HepG2 (cell line): Measurements from ENCODE around the gene MARVELD3. TPM values are rescaled to one million over a fixed set of nuclear protein-coding genes. Genes with fewer than 3 reads are reported as not detected.

Experiments
- ADNP ChIP-seq: sonication (generic); formaldehyde crosslinking; IDR thresholded peaks from 2 replicates; pipeline ENCODE4 v1.4.0; 2020; ENCODE audit warnings: missing genetic modification reagents
- GATAD1 ChIP-seq: IDR thresholded peaks from 2 replicates; pipeline ENCODE4 v1.6.1; 2016; ENCODE audit warnings: missing genetic modification reagents, missing compliant biosample characterization
- HOXA3 ChIP-seq: sonication (generic); formaldehyde crosslinking; IDR thresholded peaks from 2 replicates; pipeline ENCODE4 v1.5.0; 2020; ENCODE audit warnings: missing genetic modification reagents
- KLF15 ChIP-seq: sonication (generic); formaldehyde crosslinking; IDR thresholded peaks from 2 replicates; pipeline ENCODE4 v1.8.1; 2023; ENCODE audit warnings: borderline replicate concordance, mild to moderate bottlenecking, inconsistent platforms, missing genetic modification reagents, mixed read lengths
- KLF9 ChIP-seq: IDR thresholded peaks from 2 replicates; pipeline ENCODE4 v1.6.1; 2016; ENCODE audit warnings: low read depth
- NR2C2 ChIP-seq: sonication (generic); formaldehyde crosslinking; IDR thresholded peaks from 2 replicates; pipeline ENCODE4 v1.4.0; 2020; ENCODE audit warnings: missing genetic modification reagents, mild to moderate bottlenecking, moderate library complexity, borderline replicate concordance
- SP5 ChIP-seq: IDR thresholded peaks from 2 replicates; pipeline ENCODE4 v1.6.1; 2016; ENCODE audit warnings: low read depth, borderline replicate concordance
- SPEN ChIP-seq: sonication (generic); formaldehyde crosslinking; IDR thresholded peaks from 2 replicates; pipeline ENCODE4 v1.5.1; 2020; ENCODE audit warnings: low read depth, mild to moderate bottlenecking, missing genetic modification reagents
- SRF ChIP-seq: IDR thresholded peaks from 2 replicates; pipeline ENCODE4 v1.6.1; 2011; ENCODE audit warnings: mild to moderate bottlenecking, low read depth, low read length, moderate library complexity
- SSRP1 ChIP-seq: IDR thresholded peaks from 2 replicates; pipeline ENCODE4 v1.6.1; 2016; ENCODE audit warnings: control low read depth
- WIZ ChIP-seq: sonication (generic); formaldehyde crosslinking; IDR thresholded peaks from 2 replicates; pipeline ENCODE4 v1.5.1; 2020; ENCODE audit warnings: mild to moderate bottlenecking, missing genetic modification reagents
- YY1 ChIP-seq: IDR thresholded peaks from 2 replicates; pipeline ENCODE4 v1.6.1; 2011; ENCODE audit warnings: low read length, low read depth, moderate library complexity, mild to moderate bottlenecking; ENCODE audit not compliant: insufficient read depth, insufficient replicate concordance
- ZNF337 ChIP-seq: sonication (generic); formaldehyde crosslinking; IDR thresholded peaks from 2 replicates; pipeline ENCODE4 v1.5.1; 2020; ENCODE audit warnings: missing genetic modification reagents, low read depth, mild to moderate bottlenecking, borderline replicate concordance
- polyA plus RNA-seq, 8 experiments: library from polyadenylated mRNA; depleted of rRNA in 3 of 8; stranded (reverse) in 7 of 8; unstranded in 1 of 8; fragments of >200 nt; fragmentation: Illumina TruSeq in 4 of 8; extraction: Trizol in 4 of 8; gene quantifications; 2 replicates each; pipeline versions ENCODE4 v1.2.1 to v1.2.3, GENCODE V29; 2011 to 2016; ENCODE audit warnings: low read depth in 4 of 8, missing spikeins in 1 of 8, mixed read lengths in 1 of 8; ENCODE audit not compliant: insufficient read depth in 1 of 8
- total RNA-seq, 5 experiments: library from RNA; depleted of rRNA; stranded (reverse); fragments of >200 nt; fragmentation: Illumina TruSeq; extraction: Trizol; gene quantifications; 2 replicates each; pipeline ENCODE4 v1.2.3, GENCODE V29; 2016; ENCODE audit warnings: low read depth in 1 of 5
- TF ChIP-seq, protein P1 (sequence below): sonication (generic); formaldehyde crosslinking; IDR thresholded peaks from 2 replicates; pipeline ENCODE4 v1.4.0; 2020; ENCODE audit warnings: missing genetic modification reagents, mild to moderate bottlenecking, borderline replicate concordance
- TF ChIP-seq, protein P2 (sequence below): IDR thresholded peaks from 2 replicates; pipeline ENCODE4 v1.6.1; 2012; ENCODE audit warnings: low read depth, low read length, improper control_type of control experiment
- TF ChIP-seq, protein P3 (sequence below): sonication (generic); formaldehyde crosslinking; IDR thresholded peaks from 2 replicates; pipeline ENCODE4 v1.8.1; 2023; ENCODE audit warnings: mild to moderate bottlenecking, inconsistent platforms, moderate library complexity, missing genetic modification reagents, borderline replicate concordance
- TF ChIP-seq, protein P4 (sequence below): sonication (generic); formaldehyde crosslinking; IDR thresholded peaks from 2 replicates; pipeline ENCODE4 v1.5.1; 2020; ENCODE audit warnings: mild to moderate bottlenecking, missing genetic modification reagents, moderate library complexity
- TF ChIP-seq, protein P5 (sequence below): sonication (generic); formaldehyde crosslinking; IDR thresholded peaks from 2 replicates; pipeline ENCODE4 v1.5.0; 2020; ENCODE audit warnings: mild to moderate bottlenecking, low read depth, missing genetic modification reagents, borderline replicate concordance
- TF ChIP-seq, protein P6 (sequence below): sonication (generic); formaldehyde crosslinking; IDR thresholded peaks from 2 replicates; pipeline ENCODE4 v1.5.0; 2020; ENCODE audit warnings: mild to moderate bottlenecking, missing genetic modification reagents

MARVELD3 gene
- total and polyA plus RNA-seq, 2 of the 13 experiments (the other 11 are each of a cell fraction or from before 2014, with no cell fraction given): 4.8 to 5.6 TPM

DNA sequence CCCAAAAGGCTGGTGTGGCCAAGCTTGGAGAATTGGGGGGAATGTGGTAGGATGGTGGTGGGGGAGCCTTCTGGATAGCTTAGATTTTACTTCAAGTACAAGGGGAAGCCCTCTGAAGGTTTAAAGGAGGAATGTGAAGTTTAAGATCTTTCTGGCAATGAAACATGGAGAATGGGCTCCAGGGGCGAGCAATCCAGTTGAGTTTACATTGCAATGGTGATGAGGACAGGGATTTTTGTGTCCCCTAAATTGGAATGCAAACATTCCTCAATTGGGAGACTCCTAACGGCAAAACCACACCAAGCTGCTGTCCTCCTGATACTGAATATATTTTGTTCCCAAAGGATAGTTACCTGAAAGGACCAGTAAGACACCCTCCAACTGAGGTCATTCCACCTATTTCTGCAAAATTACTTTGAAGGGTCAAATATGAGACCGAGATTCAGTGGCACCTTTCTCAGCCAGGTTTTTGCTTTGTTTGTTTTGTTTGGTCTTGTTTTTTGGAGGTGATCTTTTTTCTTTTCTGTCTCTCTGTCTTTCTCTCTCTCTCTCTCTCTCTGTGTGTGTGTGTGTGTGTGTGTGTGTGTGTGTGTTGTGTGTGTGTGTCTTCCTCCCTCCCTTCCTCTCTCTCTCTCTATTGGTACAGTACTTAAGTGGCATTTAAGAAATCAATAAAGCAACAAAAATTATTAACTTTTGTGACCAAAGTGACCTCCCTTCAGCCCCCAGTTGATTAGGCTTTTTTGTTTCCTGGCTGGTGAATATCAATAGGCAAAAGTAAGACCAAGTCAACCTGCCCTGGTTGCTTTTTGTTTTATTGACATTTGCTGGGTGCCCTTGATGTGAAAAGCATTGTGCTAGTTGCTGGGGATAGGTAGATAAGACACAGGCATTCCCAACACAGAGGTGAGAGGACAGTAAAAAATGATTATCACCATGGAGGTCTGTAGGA, 32.7 kb upstream of the MARVELD3 start (continued):
- TF ChIP-seq NR2C2 (0 out of 2 replicates have a peak, but pooled peaks have one; percentile 3), ZNF337 (peak; percentile 80; the same call in 1 of the 2 replicates), ADNP (CRISPR knock-in tag) (no peak), KLF15 (CRISPR knock-in tag) (no peak), HOXA3 (CRISPR knock-in tag) (no peak), GATAD1 (CRISPR knock-in tag) (no peak), SP5 (0 out of 2 replicates have a peak, but pooled peaks have one; percentile 5), WIZ (CRISPR knock-in tag) (0 out of 2 replicates have a peak, but pooled peaks have one; percentile 7), SSRP1 (CRISPR knock-in tag) (peak; percentile 1), SRF (no peak), KLF9 (CRISPR knock-in tag) (peak; percentile 12; the same call in 1 of the 2 replicates), YY1 (peak; percentile 11), SPEN (CRISPR knock-in tag) (peak; percentile 7; the same call in 1 of the 2 replicates)
- TF ChIP-seq, protein P1, sequence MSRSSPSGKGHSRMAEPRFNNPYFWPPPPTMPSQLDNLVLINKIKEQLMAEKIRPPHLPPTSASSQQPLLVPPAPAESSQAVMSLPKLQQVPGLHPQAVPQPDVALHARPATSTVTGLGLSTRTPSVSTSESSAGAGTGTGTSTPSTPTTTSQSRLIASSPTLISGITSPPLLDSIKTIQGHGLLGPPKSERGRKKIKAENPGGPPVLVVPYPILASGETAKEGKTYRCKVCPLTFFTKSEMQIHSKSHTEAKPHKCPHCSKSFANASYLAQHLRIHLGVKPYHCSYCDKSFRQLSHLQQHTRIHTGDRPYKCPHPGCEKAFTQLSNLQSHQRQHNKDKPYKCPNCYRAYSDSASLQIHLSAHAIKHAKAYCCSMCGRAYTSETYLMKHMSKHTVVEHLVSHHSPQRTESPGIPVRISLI: peak; percentile 77; the same call in 1 of the 2 replicates
- TF ChIP-seq, protein P2, sequence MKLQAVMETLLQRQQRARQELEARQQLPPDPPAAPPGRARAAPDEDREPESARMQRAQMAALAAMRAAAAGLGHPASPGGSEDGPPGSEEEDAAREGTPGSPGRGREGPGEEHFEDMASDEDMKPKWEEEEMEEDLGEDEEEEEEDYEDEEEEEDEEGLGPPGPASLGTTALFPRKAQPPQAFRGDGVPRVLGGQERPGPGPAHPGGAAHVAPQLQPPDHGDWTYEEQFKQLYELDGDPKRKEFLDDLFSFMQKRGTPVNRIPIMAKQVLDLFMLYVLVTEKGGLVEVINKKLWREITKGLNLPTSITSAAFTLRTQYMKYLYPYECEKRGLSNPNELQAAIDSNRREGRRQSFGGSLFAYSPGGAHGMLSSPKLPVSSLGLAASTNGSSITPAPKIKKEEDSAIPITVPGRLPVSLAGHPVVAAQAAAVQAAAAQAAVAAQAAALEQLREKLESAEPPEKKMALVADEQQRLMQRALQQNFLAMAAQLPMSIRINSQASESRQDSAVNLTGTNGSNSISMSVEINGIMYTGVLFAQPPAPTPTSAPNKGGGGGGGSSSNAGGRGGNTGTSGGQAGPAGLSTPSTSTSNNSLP: peak; percentile 48; the same call in 1 of the 2 replicates
- TF ChIP-seq, protein P3, sequence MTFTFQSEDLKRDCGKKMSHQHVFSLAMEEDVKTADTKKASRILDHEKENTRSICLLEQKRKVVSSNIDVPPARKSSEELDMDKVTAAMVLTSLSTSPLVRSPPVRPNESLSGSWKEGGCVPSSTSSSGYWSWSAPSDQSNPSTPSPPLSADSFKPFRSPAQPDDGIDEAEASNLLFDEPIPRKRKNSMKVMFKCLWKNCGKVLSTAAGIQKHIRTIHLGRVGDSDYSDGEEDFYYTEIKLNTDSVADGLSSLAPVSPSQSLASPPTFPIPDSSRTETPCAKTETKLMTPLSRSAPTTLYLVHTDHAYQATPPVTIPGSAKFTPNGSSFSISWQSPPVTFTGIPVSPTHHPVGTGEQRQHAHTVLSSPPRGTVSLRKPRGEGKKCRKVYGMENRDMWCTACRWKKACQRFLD (CRISPR knock-in tag): no peak
- TF ChIP-seq, protein P4, sequence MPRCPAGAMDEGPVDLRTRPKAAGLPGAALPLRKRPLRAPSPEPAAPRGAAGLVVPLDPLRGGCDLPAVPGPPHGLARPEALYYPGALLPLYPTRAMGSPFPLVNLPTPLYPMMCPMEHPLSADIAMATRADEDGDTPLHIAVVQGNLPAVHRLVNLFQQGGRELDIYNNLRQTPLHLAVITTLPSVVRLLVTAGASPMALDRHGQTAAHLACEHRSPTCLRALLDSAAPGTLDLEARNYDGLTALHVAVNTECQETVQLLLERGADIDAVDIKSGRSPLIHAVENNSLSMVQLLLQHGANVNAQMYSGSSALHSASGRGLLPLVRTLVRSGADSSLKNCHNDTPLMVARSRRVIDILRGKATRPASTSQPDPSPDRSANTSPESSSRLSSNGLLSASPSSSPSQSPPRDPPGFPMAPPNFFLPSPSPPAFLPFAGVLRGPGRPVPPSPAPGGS (CRISPR knock-in tag): no peak
- TF ChIP-seq, protein P5, sequence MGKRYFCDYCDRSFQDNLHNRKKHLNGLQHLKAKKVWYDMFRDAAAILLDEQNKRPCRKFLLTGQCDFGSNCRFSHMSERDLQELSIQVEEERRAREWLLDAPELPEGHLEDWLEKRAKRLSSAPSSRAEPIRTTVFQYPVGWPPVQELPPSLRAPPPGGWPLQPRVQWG (CRISPR knock-in tag): no peak
- TF ChIP-seq, protein P6, sequence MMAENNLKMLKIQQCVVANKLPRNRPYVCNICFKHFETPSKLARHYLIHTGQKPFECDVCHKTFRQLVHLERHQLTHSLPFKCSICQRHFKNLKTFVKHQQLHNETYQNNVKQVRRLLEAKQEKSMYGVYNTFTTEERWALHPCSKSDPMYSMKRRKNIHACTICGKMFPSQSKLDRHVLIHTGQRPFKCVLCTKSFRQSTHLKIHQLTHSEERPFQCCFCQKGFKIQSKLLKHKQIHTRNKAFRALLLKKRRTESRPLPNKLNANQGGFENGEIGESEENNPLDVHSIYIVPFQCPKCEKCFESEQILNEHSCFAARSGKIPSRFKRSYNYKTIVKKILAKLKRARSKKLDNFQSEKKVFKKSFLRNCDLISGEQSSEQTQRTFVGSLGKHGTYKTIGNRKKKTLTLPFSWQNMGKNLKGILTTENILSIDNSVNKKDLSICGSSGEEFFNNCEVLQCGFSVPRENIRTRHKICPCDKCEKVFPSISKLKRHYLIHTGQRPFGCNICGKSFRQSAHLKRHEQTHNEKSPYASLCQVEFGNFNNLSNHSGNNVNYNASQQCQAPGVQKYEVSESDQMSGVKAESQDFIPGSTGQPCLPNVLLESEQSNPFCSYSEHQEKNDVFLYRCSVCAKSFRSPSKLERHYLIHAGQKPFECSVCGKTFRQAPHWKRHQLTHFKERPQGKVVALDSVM (CRISPR knock-in tag): peak; percentile 6; the same call in 1 of the 2 replicates
